Activated T-helper 1 cell treated with anti-CD3 and anti-CD28 coated beads, Interleukin-12 subunit alpha, Interleukin-12 subunit beta, Interleukin-2, Interleukin-4 antibody, amounts not matched to agents 30 ng/mL and 10 ng/mL and 1 ng/mL, durations not matched to agents 14 hours and 24 hours and 36 hours (primary cell): Measurements from ENCODE around the gene PRR5L. TPM values are rescaled to one million over a fixed set of nuclear protein-coding genes. Genes with fewer than 3 reads are reported as not detected.
"Not testable (repeated sequence)": the region's sequence is repeated elsewhere in the genome, so short reads cannot be mapped to it uniquely, and the experiment has no call there.

Experiments used
- DNase-seq: peaks from one replicate; pipeline ENCODE4 v3.0.0; 2021; ENCODE audit warnings: low spot score
- H3K27ac Mint-ChIP-seq: one replicate; pipeline ENCODE4 v1.8.0; 2021; ENCODE audit warnings: mild to moderate bottlenecking, mixed read lengths
- H3K27me3 Mint-ChIP-seq: one replicate; pipeline ENCODE4 v1.8.0; 2022; ENCODE audit warnings: mild to moderate bottlenecking, moderate library complexity, mixed read lengths; ENCODE audit not compliant: insufficient read depth
- H3K36me3 Mint-ChIP-seq: one replicate; pipeline ENCODE4 v1.8.0; 2021; ENCODE audit warnings: low read depth, mixed read lengths
- H3K4me1 Mint-ChIP-seq: one replicate; pipeline ENCODE4 v1.8.0; 2021; ENCODE audit warnings: low read depth, mixed read lengths
- H3K4me3 Mint-ChIP-seq: one replicate; pipeline ENCODE4 v1.8.0; 2021; ENCODE audit warnings: mild to moderate bottlenecking, moderate library complexity, mixed read lengths
- H3K9me3 Mint-ChIP-seq: one replicate; pipeline ENCODE4 v1.8.0; 2021; ENCODE audit warnings: mixed read lengths
- intact Hi-C: fragments of 100-400 bp; cut with micrococcal nuclease; formaldehyde crosslinking; loops from one replicate; pipeline ENCODE4 v1.15.1; 2024
- total RNA-seq: library from RNA; stranded (reverse); gene quantifications from 2 replicates; pipeline ENCODE4 v1.2.3, GENCODE V29; 2022

PRR5L gene
- total RNA-seq, 1 donor from 2014 or later: 64.0 TPM

DNA sequence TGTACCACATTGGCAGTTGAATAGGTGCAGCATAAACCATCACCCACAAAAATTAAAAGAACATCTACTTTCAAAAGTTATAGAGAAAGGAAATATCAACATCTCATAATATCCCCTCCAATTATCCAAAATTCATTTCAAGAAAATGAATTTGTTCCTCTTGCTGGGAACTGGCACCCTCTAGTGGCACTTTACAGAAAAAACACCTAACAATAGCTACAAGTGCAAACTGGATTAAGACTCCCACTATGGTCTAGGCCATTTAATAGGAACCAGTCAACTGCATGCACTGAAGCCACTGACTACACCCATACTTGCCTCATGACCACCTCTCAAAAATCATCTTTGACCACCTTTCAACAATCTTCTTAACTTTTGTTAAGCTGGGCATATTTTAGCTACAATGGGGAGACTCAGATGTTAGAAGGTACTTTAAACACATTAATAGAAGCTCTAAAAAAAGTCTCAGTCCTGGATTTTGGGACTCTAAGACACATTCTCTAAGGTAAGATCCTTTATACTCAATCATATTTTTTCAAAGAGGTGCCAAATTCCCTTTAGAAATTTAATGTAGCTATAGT, 196.7 kb downstream of the PRR5L start:
- intact Hi-C loops: loop anchor here (1.0 to 5.0 kb wide), 7 partner anchors 14 to 876 kb away; partner anchors contain the start of genes FJX1 and TRAF6
- no peak for DNase-seq
- no peak overlapping the region for H3K4me3 Mint-ChIP-seq
- H3K36me3 Mint-ChIP-seq: peaks cover 49% of the 10 kb centered on the region
- no peaks in the 10 kb centered on the region for H3K27me3 Mint-ChIP-seq
- no peak overlapping the region for H3K27ac Mint-ChIP-seq
- H3K4me1 Mint-ChIP-seq: peaks cover 18% of the 10 kb centered on the region
- no peaks in the 10 kb centered on the region for H3K9me3 Mint-ChIP-seq

DNA sequence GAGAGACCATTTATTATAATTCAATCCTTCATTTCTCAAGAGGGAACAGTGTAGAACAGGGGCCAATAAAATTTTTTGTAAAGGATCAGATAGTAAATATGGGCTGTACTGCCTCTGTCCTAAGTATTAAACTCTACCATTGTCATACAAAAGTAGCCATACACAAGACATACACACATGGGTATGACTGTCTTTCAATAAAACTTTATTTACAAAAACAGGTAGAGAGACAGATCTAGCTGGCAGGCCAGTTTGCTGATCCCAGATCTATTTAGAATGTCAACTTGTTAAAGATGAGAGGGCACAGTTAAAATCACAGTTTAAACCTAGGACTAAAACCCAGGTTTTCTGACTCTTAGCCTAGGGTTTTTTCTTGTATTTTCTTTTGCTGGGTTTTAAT, 197.2 kb downstream of the PRR5L start:
- no peak for DNase-seq
- no peak overlapping the region for H3K27ac Mint-ChIP-seq
- H3K4me1 Mint-ChIP-seq: peaks cover 13% of the 10 kb centered on the region
- H3K4me3 Mint-ChIP-seq: no peak overlapping the region
- H3K9me3 Mint-ChIP-seq: no peaks in the 10 kb centered on the region
- intact Hi-C loops: loop anchor here (2.0 to 5.0 kb wide), 2 partner anchors 15 to 876 kb away; partner anchors contain the start of gene FJX1
- H3K36me3 Mint-ChIP-seq: peaks cover 45% of the 10 kb centered on the region
- H3K27me3 Mint-ChIP-seq: no peaks in the 10 kb centered on the region

DNA sequence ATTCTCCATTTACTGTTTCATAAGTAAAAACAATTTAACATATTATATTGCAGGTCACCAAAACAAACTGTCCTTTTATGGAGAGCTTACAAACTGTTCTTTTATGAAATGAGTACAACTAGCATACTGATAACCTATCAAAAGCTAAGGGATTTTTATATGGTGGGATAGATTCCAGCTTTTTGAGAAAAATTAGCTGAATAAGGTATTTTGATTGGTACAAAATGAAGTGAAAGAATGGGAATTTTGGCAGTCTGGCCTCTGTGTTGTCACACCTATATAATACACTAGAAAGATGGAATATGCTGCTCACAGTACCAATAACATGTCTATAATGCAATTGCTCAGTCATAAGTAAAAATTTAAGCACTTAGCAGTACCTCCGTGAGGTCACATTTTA, 202.6 kb downstream of the PRR5L start:
- H3K27me3 Mint-ChIP-seq: no peaks in the 10 kb centered on the region
- intact Hi-C loops: no loop called here
- H3K36me3 Mint-ChIP-seq: peaks cover 20% of the 10 kb centered on the region
- H3K27ac Mint-ChIP-seq: no peak overlapping the region
- no peak for DNase-seq
- no peak overlapping the region for H3K4me3 Mint-ChIP-seq
- H3K9me3 Mint-ChIP-seq: no peaks in the 10 kb centered on the region
- H3K4me1 Mint-ChIP-seq: peaks cover 13% of the 10 kb centered on the region

DNA sequence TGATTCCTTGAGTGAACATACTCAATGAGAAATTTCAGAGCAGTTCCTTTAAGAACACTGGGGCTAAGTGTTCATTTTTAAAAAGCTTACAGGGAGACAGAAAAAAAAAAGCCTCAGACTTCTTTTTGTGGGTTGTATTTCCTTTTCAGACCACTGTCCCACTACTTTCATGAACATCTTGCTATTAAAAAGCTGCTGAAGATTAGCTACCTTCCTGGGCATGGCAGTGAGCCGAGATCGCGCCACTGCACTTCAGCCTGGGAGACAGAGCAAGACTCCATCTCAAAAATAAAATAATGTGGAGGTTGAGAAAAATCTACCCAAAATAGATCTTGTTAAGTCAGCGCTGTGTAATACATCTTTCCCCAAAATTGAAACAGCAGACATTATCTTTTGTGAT, 203.2 kb downstream of the PRR5L start:
- no peak for DNase-seq
- Mint-ChIP-seq H3K36me3 (peaks cover 20% of the 10 kb centered on the region), H3K27me3 (no peaks in the 10 kb centered on the region), H3K27ac (no peak overlapping the region), H3K4me3 (no peak overlapping the region), H3K4me1 (peaks cover 13% of the 10 kb centered on the region), H3K9me3 (no peaks in the 10 kb centered on the region)
- intact Hi-C loops: no loop called here

DNA sequence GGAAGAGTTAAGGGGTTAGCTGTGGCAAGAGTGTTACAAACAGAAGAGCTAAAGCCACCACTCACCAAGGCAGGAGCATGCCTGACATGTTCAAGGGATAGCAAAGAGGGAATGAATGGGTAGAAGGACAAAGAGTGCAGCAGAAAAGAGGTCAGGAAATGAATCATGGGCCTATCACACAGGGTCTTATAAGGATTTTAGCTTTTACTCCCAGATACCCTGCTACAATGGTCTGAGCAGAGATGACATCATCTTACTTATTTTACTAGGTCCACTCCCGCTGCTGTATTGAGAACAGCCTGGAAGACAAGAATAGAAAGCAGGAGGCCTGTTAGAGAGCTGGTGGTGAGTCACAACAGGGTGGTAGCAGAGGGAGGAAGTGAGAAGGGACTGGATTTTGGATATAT, 204.2 kb downstream of the PRR5L start:
- H3K27me3 Mint-ChIP-seq: no peaks in the 10 kb centered on the region
- no peak for DNase-seq
- H3K4me3 Mint-ChIP-seq: no peak overlapping the region
- peaks cover 14% of the 10 kb centered on the region for H3K4me1 Mint-ChIP-seq
- no peaks in the 10 kb centered on the region for H3K9me3 Mint-ChIP-seq
- no peak overlapping the region for H3K27ac Mint-ChIP-seq
- H3K36me3 Mint-ChIP-seq: peaks cover 22% of the 10 kb centered on the region
- intact Hi-C loops: loop anchor here (1.0 kb wide), 1 partner anchor 8 kb away; no protein-coding TSS in a partner anchor

DNA sequence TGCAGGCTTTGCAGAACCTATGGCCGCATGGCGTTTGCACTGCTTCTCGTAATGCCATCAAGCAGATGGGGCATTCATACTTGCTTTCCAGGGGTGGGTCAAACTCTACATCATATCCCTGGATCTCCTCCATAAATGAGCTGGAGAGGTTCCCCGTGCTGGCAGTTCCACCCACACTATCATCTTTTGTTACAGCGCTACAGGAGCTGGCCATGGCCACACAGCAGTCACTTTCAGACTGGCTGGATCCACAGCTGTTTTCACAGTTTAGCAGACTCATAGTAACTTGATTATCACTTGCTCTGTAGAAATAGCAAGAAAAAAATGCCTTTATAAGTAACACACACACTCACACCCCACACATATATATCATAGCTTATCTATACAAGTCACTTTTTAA, 205.1 kb downstream of the PRR5L start:
- H3K4me3 Mint-ChIP-seq: no peak overlapping the region
- H3K9me3 Mint-ChIP-seq: no peaks in the 10 kb centered on the region
- H3K4me1 Mint-ChIP-seq: peaks cover 22% of the 10 kb centered on the region
- H3K27ac Mint-ChIP-seq: no peak overlapping the region
- H3K27me3 Mint-ChIP-seq: no peaks in the 10 kb centered on the region
- intact Hi-C loops: no loop called here
- no peak for DNase-seq
- H3K36me3 Mint-ChIP-seq: peaks cover 23% of the 10 kb centered on the region

DNA sequence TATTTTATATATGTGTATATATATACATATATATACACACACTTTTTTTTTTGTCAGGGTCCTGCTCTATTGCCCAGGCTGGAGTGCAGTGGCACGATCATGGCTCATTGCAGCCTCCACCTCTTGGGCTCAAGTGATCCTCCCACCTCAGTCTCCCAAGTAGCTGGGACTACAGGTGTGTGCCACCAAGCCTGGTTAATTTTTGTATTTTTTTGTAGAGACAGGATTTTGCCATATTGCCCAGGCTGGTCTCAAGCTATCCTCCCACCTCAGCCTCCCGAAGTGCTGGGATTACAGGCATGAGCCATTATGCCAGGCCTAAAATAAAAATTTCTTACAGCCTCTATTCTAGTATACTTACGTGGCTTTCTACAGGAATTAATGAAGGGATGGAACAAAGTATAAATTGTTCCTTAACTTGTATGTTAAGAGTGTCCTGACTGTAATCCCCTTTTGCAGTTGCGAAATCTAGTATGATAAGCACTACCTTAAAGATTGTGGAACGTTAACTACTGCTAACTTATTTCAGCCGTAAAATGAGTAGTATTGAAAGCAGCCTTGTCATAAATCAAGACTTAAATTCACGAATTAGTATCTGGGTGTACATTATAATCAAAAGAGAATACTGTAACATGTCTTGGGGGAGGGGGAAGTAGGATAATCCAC, 211.9 kb downstream of the PRR5L start:
- Mint-ChIP-seq H3K9me3 (no peaks in the 10 kb centered on the region), H3K27ac (no peak overlapping the region), H3K4me3 (peak overlapping the region; percentile 97), H3K27me3 (peaks cover 9% of the 10 kb centered on the region), H3K4me1 (peaks cover 30% of the 10 kb centered on the region), H3K36me3 (peaks cover 8% of the 10 kb centered on the region)
- DNase-seq: no peak
- intact Hi-C loops: loop anchor here (1.0 kb wide), 1 partner anchor 8 kb away; no protein-coding TSS in a partner anchor

DNA sequence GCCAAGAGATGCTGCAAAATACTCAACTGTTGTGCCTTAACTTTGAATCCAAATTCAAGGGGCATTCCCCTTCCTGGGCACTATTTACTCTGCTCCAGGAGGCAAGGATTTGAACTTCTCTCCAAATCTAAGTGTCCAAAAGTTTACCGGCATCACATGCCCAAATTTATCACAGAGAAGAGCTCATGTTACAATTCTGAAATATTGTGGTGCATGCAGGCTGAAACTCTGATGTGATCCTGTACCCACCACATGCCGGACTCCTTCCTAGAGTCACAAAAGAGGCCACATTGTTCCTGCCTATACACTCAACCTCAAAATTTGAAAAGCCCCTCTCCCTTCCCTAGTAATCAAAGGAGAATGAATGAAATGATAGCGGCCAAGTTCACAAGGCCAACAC, 212.7 kb downstream of the PRR5L start:
- Mint-ChIP-seq H3K27me3 (peaks cover 9% of the 10 kb centered on the region), H3K4me1 (peaks cover 30% of the 10 kb centered on the region), H3K9me3 (no peaks in the 10 kb centered on the region), H3K27ac (peak overlapping the region; percentile 91), H3K36me3 (peaks cover 6% of the 10 kb centered on the region), H3K4me3 (peak overlapping the region; percentile 97)
- no peak for DNase-seq
- intact Hi-C loops: loop anchor here (1.0 kb wide), 2 partner anchors 8 to 239 kb away; no protein-coding TSS in a partner anchor

DNA sequence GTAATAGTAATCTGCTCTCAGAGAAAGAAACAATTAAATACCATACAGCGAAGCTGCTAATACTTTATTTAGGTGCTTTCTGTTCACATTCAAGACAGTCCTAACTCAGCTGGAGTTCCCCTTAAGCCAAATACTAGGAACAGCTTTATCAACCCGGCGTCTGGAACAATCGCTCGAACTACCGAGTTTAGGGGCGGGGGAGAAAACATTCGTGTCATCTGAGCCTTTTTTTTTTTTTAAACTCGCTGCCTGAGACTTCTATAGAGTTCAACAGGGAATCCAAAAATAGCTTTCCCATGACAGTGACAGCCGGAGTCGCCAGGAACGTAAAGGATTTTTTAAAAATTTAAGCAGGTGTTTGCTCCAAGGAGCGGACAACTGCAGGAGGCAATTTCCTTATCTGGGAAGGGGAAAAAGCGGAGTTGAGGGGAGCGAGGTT, 213.1 kb downstream of the PRR5L start:
- intact Hi-C loops: loop anchor here (1.0 kb wide), 1 partner anchor 238 kb away; no protein-coding TSS in a partner anchor
- Mint-ChIP-seq H3K4me1 (peaks cover 30% of the 10 kb centered on the region), H3K9me3 (no peaks in the 10 kb centered on the region), H3K27ac (peak overlapping the region; percentile 91), H3K36me3 (peaks cover 6% of the 10 kb centered on the region), H3K27me3 (peaks cover 9% of the 10 kb centered on the region), H3K4me3 (peak overlapping the region; percentile 97)
- no peak for DNase-seq

DNA sequence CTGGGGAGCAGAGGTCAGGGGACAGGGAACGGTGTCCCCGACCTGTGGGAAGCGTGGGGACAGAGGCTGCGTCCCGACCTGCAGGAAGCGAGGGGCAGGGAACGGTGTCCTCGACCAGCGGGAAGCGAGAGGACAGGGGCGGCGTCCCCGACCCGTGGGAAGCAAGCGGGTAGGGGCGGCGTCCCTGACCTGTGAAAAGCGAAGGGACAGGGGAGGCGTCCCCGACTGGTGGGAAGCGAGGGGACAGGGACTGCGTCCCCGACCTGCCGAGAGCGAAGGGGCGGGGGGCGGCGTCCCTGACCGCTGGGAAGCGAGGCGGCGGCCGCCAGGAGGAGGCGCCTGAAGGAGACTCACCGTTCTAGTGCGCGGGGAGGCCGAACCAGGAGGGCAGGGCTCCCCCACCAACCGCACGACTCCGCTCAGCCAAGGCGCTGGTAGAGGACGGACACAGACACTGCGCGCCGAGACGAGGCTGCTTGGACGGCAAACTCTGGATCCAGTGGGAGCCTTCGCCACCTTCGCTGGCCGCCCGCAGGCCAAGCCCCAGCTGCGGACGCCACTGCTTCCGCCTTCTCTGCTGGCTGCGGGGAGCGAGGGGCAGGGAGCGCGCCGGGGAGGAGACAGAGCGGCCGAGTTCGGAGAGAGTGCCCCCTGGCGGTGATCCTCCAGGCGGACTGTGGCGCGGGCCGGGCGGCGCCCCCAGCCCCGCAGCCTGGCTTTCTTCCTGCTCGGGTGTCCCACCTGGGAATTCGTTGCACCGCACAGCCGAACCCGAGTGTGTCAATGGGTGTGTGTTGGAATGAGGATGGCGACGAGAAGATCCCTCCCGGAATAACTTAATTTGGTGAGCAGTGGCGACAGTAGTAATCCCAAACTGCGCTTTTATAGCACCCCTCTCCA, 213.9 kb downstream of the PRR5L start, which contains the start of gene TRAF6:
Gene TRAF6 (minus strand): TSS at position 579 of the 900 bp plus-strand sequence. CDS start 8,757 bp downstream, outside the sequence.
- Mint-ChIP-seq H3K4me1 (peaks cover 30% of the 10 kb centered on the region), H3K27ac (peak within 1 kb of the TSS; percentile 91), H3K9me3 (no peaks in the 10 kb centered on the region), H3K27me3 (peaks cover 9% of the 10 kb centered on the region), H3K4me3 (peak within 1 kb of the TSS; percentile 97), H3K36me3 (peaks cover 6% of the 10 kb centered on the region)
- DNase-seq: peak; percentile 83
- intact Hi-C loops: loop anchor here (1.0 to 5.0 kb wide), 8 partner anchors 18 to 847 kb away; partner anchors contain the start of gene TRIM44

DNA sequence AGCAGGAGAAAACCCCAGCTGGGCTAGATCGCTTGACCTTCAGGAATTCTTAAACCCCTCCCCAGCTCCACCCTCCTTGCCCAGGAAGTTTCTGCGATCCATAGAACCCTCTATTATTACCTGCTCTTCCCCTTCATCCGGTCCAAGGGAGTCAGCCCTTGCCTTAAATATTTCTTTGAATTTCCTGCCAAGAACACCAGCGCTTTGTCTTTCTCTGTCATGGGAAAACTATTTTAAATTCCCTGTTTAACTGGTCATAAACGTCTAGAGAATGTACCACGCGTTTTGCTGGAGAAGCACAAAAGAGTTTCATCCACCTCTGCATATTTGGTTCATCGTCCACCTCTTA, 214.5 kb downstream of the PRR5L start:
- Mint-ChIP-seq H3K9me3 (no peaks in the 10 kb centered on the region), H3K27me3 (peaks cover 11% of the 10 kb centered on the region), H3K27ac (peak overlapping the region; percentile 69), H3K4me3 (peak overlapping the region; percentile 97), H3K36me3 (peaks cover 4% of the 10 kb centered on the region), H3K4me1 (peaks cover 26% of the 10 kb centered on the region)
- intact Hi-C loops: loop anchor here (1.0 to 5.0 kb wide), 7 partner anchors 18 to 848 kb away; partner anchors contain the start of gene TRIM44
- DNase-seq: no peak

DNA sequence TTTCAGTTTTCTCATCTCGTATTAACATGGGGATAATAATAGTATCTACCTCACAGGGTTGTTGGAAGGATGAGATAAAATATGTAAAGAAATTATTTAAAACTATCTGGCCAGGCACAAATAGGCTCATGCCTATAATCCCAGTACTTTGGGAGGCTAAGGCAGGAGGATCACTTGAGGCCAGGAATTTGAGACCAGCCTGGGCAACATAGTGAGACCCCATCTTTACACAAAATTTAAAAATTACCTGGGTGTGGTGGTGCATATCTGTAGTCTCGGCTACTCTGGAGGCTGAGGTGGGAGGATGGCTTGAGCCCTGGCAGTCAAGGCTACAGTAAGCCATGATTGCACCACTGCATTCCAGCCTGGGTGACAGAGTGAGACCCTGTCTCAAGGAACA, 215.0 kb downstream of the PRR5L start:
- H3K4me3 Mint-ChIP-seq: peak overlapping the region; percentile 97
- peaks cover 11% of the 10 kb centered on the region for H3K27me3 Mint-ChIP-seq
- not testable (repeated sequence) for DNase-seq, H3K9me3 Mint-ChIP-seq, H3K27ac Mint-ChIP-seq, H3K36me3 Mint-ChIP-seq
- peaks cover 21% of the 10 kb centered on the region for H3K4me1 Mint-ChIP-seq
- intact Hi-C loops: loop anchor here (2.0 to 5.0 kb wide), 2 partner anchors 46 to 848 kb away; partner anchors contain the start of gene TRIM44
